Liver (tissue), 9 donors: ENCODE data around the gene NRG3. TPM values are rescaled to one million over a fixed set of nuclear protein-coding genes. Genes with fewer than 3 reads are reported as not detected.

Experiments used
- DNase-seq: peaks from one replicate; pipeline ENCODE4 v3.0.0-alpha.2; 2017; ENCODE audit warnings: low spot score
- H3K27ac ChIP-seq, 2 donors: one replicate each; pipeline ENCODE4 v1.7.0; 2013; ENCODE audit warnings: inconsistent platforms in 2 of 2, low read length in 2 of 2, control low read depth in 1 of 2, low read depth in 1 of 2, mild to moderate bottlenecking in 1 of 2
- H3K27me3 ChIP-seq, 4 donors: one replicate each; pipeline versions ENCODE4 v1.6.1 to v1.7.0; 2013; ENCODE audit warnings: low read length in 3 of 4, inconsistent platforms in 1 of 4, mild to moderate bottlenecking in 1 of 4, moderate library complexity in 1 of 4; ENCODE audit not compliant: control insufficient read depth in 4 of 4, insufficient read depth in 4 of 4
- H3K36me3 ChIP-seq, 4 donors: one replicate each; pipeline versions ENCODE4 v1.6.1 to v1.7.0; 2013; ENCODE audit warnings: low read length in 3 of 4, mild to moderate bottlenecking in 3 of 4, low read depth in 1 of 4, moderate library complexity in 1 of 4; ENCODE audit not compliant: control insufficient read depth in 4 of 4, insufficient read depth in 3 of 4
- H3K4me1 ChIP-seq, 4 donors: one replicate each; pipeline versions ENCODE4 v1.6.1 to v1.7.0; 2013; ENCODE audit warnings: low read length in 3 of 4, mild to moderate bottlenecking in 3 of 4, moderate library complexity in 1 of 4; ENCODE audit not compliant: control insufficient read depth in 4 of 4, insufficient read depth in 4 of 4
- H3K4me3 ChIP-seq, 3 donors: one replicate each; pipeline versions ENCODE4 v1.6.1 to v1.7.0; 2013; ENCODE audit warnings: low read length in 3 of 3, control low read depth in 1 of 3, low read depth in 1 of 3, mild to moderate bottlenecking in 1 of 3
- H3K9ac ChIP-seq, 2 donors: one replicate each; pipeline ENCODE4 v1.7.0; 2013; ENCODE audit warnings: low read length in 2 of 2, mild to moderate bottlenecking in 2 of 2, moderate library complexity in 2 of 2, control low read depth in 1 of 2, low read depth in 1 of 2
- H3K9me3 ChIP-seq, 4 donors: one replicate each; pipeline versions ENCODE4 v1.6.1 to v1.7.0; 2013; ENCODE audit warnings: low read length in 3 of 4; ENCODE audit not compliant: control insufficient read depth in 4 of 4
- CTCF ChIP-seq: fragments of 150-350 bp; IDR thresholded peaks from 2 replicates; pipeline ENCODE4 v1.5.1; 2017; ENCODE audit warnings: improper control_type of control experiment, low read depth, low read length; ENCODE audit not compliant: missing input control
- EGR1 ChIP-seq, 2 donors: IDR thresholded peaks; 2 replicates each; pipeline ENCODE4 v1.6.1; 2016 to 2018; ENCODE audit warnings: antibody characterized with exemption in 2 of 2, low read depth in 2 of 2
- FOXA1 ChIP-seq: IDR thresholded peaks from 2 replicates; pipeline ENCODE4 v1.6.1; 2016; ENCODE audit warnings: antibody characterized with exemption
- FOXA2 ChIP-seq: IDR thresholded peaks from 2 replicates; pipeline ENCODE4 v1.6.1; 2016; ENCODE audit warnings: antibody characterized with exemption
- GABPA ChIP-seq, 2 donors: IDR thresholded peaks in 1 of 2; conservative IDR thresholded peaks in 1 of 2; 2 replicates each; pipeline ENCODE4 v1.6.1; 2016; ENCODE audit warnings: antibody characterized with exemption in 2 of 2, mild to moderate bottlenecking in 1 of 2, moderate library complexity in 1 of 2
- HNF4A ChIP-seq, 2 donors: conservative IDR thresholded peaks; 2 replicates each; pipeline ENCODE4 v1.6.1; 2016; ENCODE audit warnings: antibody characterized with exemption in 2 of 2, mild to moderate bottlenecking in 2 of 2
- HNF4G ChIP-seq: IDR thresholded peaks from 2 replicates; pipeline ENCODE4 v1.6.1; 2016; ENCODE audit warnings: antibody characterized with exemption
- JUND ChIP-seq, 2 donors: IDR thresholded peaks; 2 replicates each; pipeline ENCODE4 v1.6.1; 2016; ENCODE audit warnings: antibody characterized with exemption in 2 of 2
- MAX ChIP-seq: IDR thresholded peaks from 2 replicates; pipeline ENCODE4 v1.6.1; 2016; ENCODE audit warnings: antibody characterized with exemption
- NR2F2 ChIP-seq: IDR thresholded peaks from 2 replicates; pipeline ENCODE4 v1.6.1; 2016; ENCODE audit warnings: antibody characterized with exemption
- RAD21 ChIP-seq, 2 donors: IDR thresholded peaks; 2 replicates each; pipeline ENCODE4 v1.6.1; 2016; ENCODE audit warnings: antibody characterized with exemption in 2 of 2, mild to moderate bottlenecking in 2 of 2
- RXRA ChIP-seq, 2 donors: IDR thresholded peaks; 2 replicates each; pipeline ENCODE4 v1.6.1; 2017 to 2018; ENCODE audit warnings: antibody characterized with exemption in 2 of 2, mild to moderate bottlenecking in 1 of 2
- SP1 ChIP-seq: IDR thresholded peaks from 2 replicates; pipeline ENCODE4 v1.6.1; 2018; ENCODE audit warnings: antibody characterized with exemption, mild to moderate bottlenecking
- YY1 ChIP-seq: IDR thresholded peaks from 2 replicates; pipeline ENCODE4 v1.6.1; 2016; ENCODE audit warnings: antibody characterized with exemption, mild to moderate bottlenecking
- ZBTB33 ChIP-seq: IDR thresholded peaks from 2 replicates; pipeline ENCODE4 v1.6.1; 2016; ENCODE audit warnings: antibody characterized with exemption
- WGBS: extraction: QIAGEN DNeasy Blood & Tissue Kit; methylation state at CpG from one replicate; pipeline ENCODE4 v1.1.7; 2013; 5-methylcytosine and 5-hydroxymethylcytosine counted together
- polyA plus RNA-seq, 2 donors: library from polyadenylated mRNA; stranded (reverse) in 1 of 2; unstranded in 1 of 2; fragments of 200-250 nt in 1 of 2; fragments of >200 nt in 1 of 2; fragmentation: Nextera tagmentation in 1 of 2; extraction: Ambion mirVana in 1 of 2; gene quantifications; one replicate each; pipeline versions ENCODE4 v1.2.1 to v1.2.3, GENCODE V29; 2013 to 2015
- total RNA-seq, 2 donors: library from RNA; depleted of rRNA; stranded (reverse); fragments of >200 nt; gene quantifications; one replicate each; pipeline ENCODE4 v1.2.3, GENCODE V29; 2014
- TF ChIP-seq, protein P1 (sequence below): IDR thresholded peaks from 2 replicates; pipeline ENCODE4 v1.6.1; 2016; ENCODE audit warnings: antibody characterized with exemption, mild to moderate bottlenecking
- TF ChIP-seq, protein P2 (sequence below): IDR thresholded peaks from 2 replicates; pipeline ENCODE4 v1.6.1; 2016; ENCODE audit warnings: antibody characterized with exemption
- donor health status: healthy.
- donor health status: healthy.
- donor health status: healthy.
- donor health status: healthy.
- donor health status: healthy.

NRG3 gene
- total and polyA plus RNA-seq, 4 donors, result 0.24 to 3.7 (median 0.38) TPM

GRCh38 chr10:82353381-82353780 lies 478.4 kb downstream of the NRG3 start:
- Histone ChIP-seq H3K27me3 (no peaks in the 10 kb centered on the region), H3K4me3 (no peak overlapping the region), H3K9me3 (no peaks in the 10 kb centered on the region), H3K4me1 (no peaks in the 10 kb centered on the region), H3K9ac (no peak overlapping the region), H3K27ac (no peak overlapping the region), H3K36me3 (no peaks in the 10 kb centered on the region)
- no peak for DNase-seq
- 92% methylated on average over 3 of the region's 3 CpGs for WGBS
- TF ChIP-seq FOXA2 (no peak), JUND (IDR thresholded peaks at IDR 0.05) (no peak), CTCF (no peak), FOXA1 (no peak), EGR1 (IDR thresholded peaks at IDR 0.05; ENCODE audit: low read depth in 2 of 2) (no peak), NR2F2 (no peak), SP1 (no peak), RAD21 (IDR thresholded peaks at IDR 0.05) (no peak), MAX (no peak), GABPA (IDR thresholded peaks at IDR 0.05 in 1 of 2, conservative IDR thresholded peaks at IDR 0.05 in 1 of 2) (no peak), HNF4G (no peak), RXRA (IDR thresholded peaks at IDR 0.05) (no peak), ZBTB33 (no peak), HNF4A (conservative IDR thresholded peaks at IDR 0.05) (no peak), YY1 (no peak)
- TF ChIP-seq, protein P1, sequence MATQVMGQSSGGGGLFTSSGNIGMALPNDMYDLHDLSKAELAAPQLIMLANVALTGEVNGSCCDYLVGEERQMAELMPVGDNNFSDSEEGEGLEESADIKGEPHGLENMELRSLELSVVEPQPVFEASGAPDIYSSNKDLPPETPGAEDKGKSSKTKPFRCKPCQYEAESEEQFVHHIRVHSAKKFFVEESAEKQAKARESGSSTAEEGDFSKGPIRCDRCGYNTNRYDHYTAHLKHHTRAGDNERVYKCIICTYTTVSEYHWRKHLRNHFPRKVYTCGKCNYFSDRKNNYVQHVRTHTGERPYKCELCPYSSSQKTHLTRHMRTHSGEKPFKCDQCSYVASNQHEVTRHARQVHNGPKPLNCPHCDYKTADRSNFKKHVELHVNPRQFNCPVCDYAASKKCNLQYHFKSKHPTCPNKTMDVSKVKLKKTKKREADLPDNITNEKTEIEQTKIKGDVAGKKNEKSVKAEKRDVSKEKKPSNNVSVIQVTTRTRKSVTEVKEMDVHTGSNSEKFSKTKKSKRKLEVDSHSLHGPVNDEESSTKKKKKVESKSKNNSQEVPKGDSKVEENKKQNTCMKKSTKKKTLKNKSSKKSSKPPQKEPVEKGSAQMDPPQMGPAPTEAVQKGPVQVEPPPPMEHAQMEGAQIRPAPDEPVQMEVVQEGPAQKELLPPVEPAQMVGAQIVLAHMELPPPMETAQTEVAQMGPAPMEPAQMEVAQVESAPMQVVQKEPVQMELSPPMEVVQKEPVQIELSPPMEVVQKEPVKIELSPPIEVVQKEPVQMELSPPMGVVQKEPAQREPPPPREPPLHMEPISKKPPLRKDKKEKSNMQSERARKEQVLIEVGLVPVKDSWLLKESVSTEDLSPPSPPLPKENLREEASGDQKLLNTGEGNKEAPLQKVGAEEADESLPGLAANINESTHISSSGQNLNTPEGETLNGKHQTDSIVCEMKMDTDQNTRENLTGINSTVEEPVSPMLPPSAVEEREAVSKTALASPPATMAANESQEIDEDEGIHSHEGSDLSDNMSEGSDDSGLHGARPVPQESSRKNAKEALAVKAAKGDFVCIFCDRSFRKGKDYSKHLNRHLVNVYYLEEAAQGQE, result no peak
- TF ChIP-seq, protein P2, sequence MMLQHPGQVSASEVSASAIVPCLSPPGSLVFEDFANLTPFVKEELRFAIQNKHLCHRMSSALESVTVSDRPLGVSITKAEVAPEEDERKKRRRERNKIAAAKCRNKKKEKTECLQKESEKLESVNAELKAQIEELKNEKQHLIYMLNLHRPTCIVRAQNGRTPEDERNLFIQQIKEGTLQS, result no peak
